ENCODE data around the gene FASN. TPM values are rescaled to one million over a fixed set of nuclear protein-coding genes. Genes with fewer than 3 reads are reported as not detected.

Gene FASN
- total and polyA plus RNA-seq, 2 donors (not counting 1 experiment from before 2014, with no cell fraction given) = 36.8 to 242 TPM

DNA sequence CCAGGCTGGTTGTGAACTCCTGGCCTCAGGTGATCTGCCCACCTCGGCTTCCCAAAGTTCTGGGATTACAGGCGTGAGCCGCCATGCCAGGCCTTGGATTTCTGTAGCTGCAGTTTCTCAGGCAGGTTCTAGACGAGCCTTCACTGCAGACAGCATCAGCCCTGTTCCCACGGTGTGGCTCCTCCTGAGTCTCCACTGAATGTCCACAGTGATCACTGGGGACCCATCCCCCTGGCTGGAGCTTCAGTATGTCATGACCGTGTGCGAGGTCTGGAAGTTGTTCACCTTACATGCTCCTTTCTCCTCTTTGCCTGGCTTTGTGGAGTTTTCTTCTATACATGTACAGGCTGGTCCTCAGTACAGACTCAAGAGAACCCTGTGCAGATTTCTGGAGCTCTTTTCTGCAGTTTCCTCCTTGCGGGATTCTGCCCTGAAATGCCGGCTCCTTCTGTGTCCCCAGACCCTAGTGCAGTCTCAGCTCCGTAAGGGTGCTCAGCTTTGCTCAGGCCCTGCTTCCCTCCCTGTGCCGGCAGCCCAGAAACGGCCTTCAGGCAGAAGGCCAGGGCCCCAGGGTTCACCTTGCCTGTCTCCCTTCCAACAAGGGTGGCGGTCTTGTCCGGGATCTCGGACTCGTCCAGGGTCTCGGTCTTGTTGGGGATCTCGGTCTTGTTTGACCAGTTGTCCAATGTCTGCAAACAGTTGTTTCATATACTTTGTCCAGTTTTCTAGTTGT is 14.3 kb upstream of the FASN start:
- no peak for TF ChIP-seq EZH2 (IDR thresholded peaks at IDR 0.05; ENCODE audit: low read length, missing control alignments)
- TF ChIP-seq, protein P1, sequence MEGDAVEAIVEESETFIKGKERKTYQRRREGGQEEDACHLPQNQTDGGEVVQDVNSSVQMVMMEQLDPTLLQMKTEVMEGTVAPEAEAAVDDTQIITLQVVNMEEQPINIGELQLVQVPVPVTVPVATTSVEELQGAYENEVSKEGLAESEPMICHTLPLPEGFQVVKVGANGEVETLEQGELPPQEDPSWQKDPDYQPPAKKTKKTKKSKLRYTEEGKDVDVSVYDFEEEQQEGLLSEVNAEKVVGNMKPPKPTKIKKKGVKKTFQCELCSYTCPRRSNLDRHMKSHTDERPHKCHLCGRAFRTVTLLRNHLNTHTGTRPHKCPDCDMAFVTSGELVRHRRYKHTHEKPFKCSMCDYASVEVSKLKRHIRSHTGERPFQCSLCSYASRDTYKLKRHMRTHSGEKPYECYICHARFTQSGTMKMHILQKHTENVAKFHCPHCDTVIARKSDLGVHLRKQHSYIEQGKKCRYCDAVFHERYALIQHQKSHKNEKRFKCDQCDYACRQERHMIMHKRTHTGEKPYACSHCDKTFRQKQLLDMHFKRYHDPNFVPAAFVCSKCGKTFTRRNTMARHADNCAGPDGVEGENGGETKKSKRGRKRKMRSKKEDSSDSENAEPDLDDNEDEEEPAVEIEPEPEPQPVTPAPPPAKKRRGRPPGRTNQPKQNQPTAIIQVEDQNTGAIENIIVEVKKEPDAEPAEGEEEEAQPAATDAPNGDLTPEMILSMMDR (conservative IDR thresholded peaks at IDR 0.05 in 1 of 2, IDR thresholded peaks at IDR 0.05 in 1 of 2; ENCODE audit: low read depth in 1 of 2, low read length in 2 of 2) = no peak
- peaks cover 2% of the 10 kb centered on the region for H3K4me1 ChIP-seq (ENCODE audit: control insufficient read depth, extremely low read depth, insufficient read depth, low read length)
- no peaks in the 10 kb centered on the region for H3K9me3 ChIP-seq (ENCODE audit: control insufficient read depth, insufficient read depth, low read depth, low read length)
- no peak overlapping the region for H3K9ac ChIP-seq (ENCODE audit: insufficient read depth, low read length)
- H3K36me3 ChIP-seq (ENCODE audit: control insufficient read depth, insufficient read depth, low read length) = no peaks in the 10 kb centered on the region
- H2AFZ ChIP-seq (ENCODE audit: low read length) = no peak overlapping the region
- no peaks in the 10 kb centered on the region for H3K79me2 ChIP-seq (ENCODE audit: control insufficient read depth, insufficient read depth, low read length)
- H3K4me2 ChIP-seq (ENCODE audit: extremely low read depth, insufficient read depth, low read length) = no peak overlapping the region
- no peak overlapping the region for H3K4me3 ChIP-seq (replicated peaks in 1 of 4; ENCODE audit: control extremely low read depth in 1 of 4, insufficient read depth in 1 of 4, low read depth in 3 of 4, low read length in 4 of 4)
- no peak overlapping the region for H3K27ac ChIP-seq (ENCODE audit: insufficient read depth, low read length)
- no peaks in the 10 kb centered on the region for H4K20me1 ChIP-seq (ENCODE audit: control insufficient read depth, extremely low read depth, insufficient read depth, low read length)
- no peak for DNase-seq (ENCODE audit: low read depth in 2 of 2)
- H3K27me3 ChIP-seq (ENCODE audit: control insufficient read depth, insufficient read depth, low read length) = no peaks in the 10 kb centered on the region

DNA sequence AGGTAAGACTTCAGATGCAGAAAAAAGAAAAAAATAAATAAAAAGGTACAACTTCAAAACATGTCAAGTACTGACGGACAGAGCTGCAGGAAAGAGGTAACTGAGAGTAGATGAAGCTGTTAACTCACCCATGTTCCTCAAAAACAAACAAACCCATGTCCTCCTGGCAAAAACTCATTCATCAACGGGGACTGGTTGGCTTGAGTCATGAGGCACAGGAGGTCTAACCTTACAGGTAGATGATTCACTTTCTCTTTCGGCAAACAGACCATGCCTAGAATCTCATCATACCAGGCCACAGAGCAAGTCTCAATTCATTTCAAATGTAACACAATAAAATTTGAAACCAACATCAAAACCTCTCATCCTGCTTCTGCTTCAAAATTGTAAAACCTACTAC is 12.3 kb upstream of the FASN start:
- Histone ChIP-seq H3K4me1 (ENCODE audit: control insufficient read depth, extremely low read depth, insufficient read depth, low read length) (peaks cover 10% of the 10 kb centered on the region), H3K27ac (ENCODE audit: insufficient read depth, low read length) (no peak overlapping the region), H2AFZ (ENCODE audit: low read length) (no peak overlapping the region), H4K20me1 (ENCODE audit: control insufficient read depth, extremely low read depth, insufficient read depth, low read length) (no peaks in the 10 kb centered on the region), H3K36me3 (ENCODE audit: control insufficient read depth, insufficient read depth, low read length) (no peaks in the 10 kb centered on the region), H3K4me2 (ENCODE audit: extremely low read depth, insufficient read depth, low read length) (no peak overlapping the region), H3K79me2 (ENCODE audit: control insufficient read depth, insufficient read depth, low read length) (no peaks in the 10 kb centered on the region), H3K27me3 (ENCODE audit: control insufficient read depth, insufficient read depth, low read length) (no peaks in the 10 kb centered on the region), H3K9me3 (ENCODE audit: control insufficient read depth, insufficient read depth, low read depth, low read length) (no peaks in the 10 kb centered on the region), H3K4me3 (replicated peaks in 1 of 4; ENCODE audit: control extremely low read depth in 1 of 4, insufficient read depth in 1 of 4, low read depth in 3 of 4, low read length in 4 of 4) (no peak overlapping the region), H3K9ac (ENCODE audit: insufficient read depth, low read length) (no peak overlapping the region)
- no peak for DNase-seq (ENCODE audit: low read depth in 2 of 2)
- TF ChIP-seq EZH2 (IDR thresholded peaks at IDR 0.05; ENCODE audit: low read length, missing control alignments) = no peak
- TF ChIP-seq, protein P1 (conservative IDR thresholded peaks at IDR 0.05 in 1 of 2, IDR thresholded peaks at IDR 0.05 in 1 of 2; ENCODE audit: low read depth in 1 of 2, low read length in 2 of 2) = no peak

DNA sequence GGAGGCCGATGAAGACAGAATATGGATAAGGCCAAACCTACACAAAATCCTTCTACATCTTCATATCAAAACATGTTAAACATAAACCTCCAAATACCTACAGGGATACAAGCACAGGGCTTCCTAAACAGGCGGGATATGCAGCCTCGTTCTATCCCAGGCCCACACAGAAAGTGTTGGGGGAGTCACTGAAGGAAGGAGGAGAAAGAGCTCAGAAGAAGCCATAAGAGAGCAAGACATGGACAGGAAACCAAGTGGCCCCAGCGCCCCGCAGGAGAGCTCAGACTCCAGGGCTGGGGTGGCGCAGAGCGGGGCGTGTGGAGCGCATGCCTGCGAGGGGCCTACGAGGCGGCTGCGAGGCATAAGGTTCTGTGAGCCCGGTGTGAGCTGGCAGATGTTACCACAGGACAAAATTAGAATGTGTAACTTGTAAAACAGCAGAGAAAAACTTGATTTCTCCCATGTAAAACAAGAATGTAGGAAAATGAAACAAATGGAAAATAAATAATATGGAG is 11.0 kb upstream of the FASN start:
- Histone ChIP-seq H3K4me3 (replicated peaks in 1 of 4; ENCODE audit: control extremely low read depth in 1 of 4, insufficient read depth in 1 of 4, low read depth in 3 of 4, low read length in 4 of 4) (no peak overlapping the region), H2AFZ (ENCODE audit: low read length) (no peak overlapping the region), H3K27me3 (ENCODE audit: control insufficient read depth, insufficient read depth, low read length) (no peaks in the 10 kb centered on the region), H3K9me3 (ENCODE audit: control insufficient read depth, insufficient read depth, low read depth, low read length) (no peaks in the 10 kb centered on the region), H3K79me2 (ENCODE audit: control insufficient read depth, insufficient read depth, low read length) (no peaks in the 10 kb centered on the region), H3K4me1 (ENCODE audit: control insufficient read depth, extremely low read depth, insufficient read depth, low read length) (peaks cover 10% of the 10 kb centered on the region), H3K27ac (ENCODE audit: insufficient read depth, low read length) (no peak overlapping the region), H3K36me3 (ENCODE audit: control insufficient read depth, insufficient read depth, low read length) (no peaks in the 10 kb centered on the region), H3K4me2 (ENCODE audit: extremely low read depth, insufficient read depth, low read length) (no peak overlapping the region), H4K20me1 (ENCODE audit: control insufficient read depth, extremely low read depth, insufficient read depth, low read length) (no peaks in the 10 kb centered on the region), H3K9ac (ENCODE audit: insufficient read depth, low read length) (no peak overlapping the region)
- DNase-seq (ENCODE audit: low read depth in 2 of 2) = no peak
- TF ChIP-seq, protein P1 (conservative IDR thresholded peaks at IDR 0.05 in 1 of 2, IDR thresholded peaks at IDR 0.05 in 1 of 2; ENCODE audit: low read depth in 1 of 2, low read length in 2 of 2) = no peak
- TF ChIP-seq EZH2 (IDR thresholded peaks at IDR 0.05; ENCODE audit: low read length, missing control alignments) = no peak
